Endothelial cell (in vitro differentiated cells): Measurements from ENCODE around the gene PIK3AP1. TPM values are rescaled to one million over a fixed set of nuclear protein-coding genes. Genes with fewer than 3 reads are reported as not detected.
"Not testable (repeated sequence)": the region's sequence is repeated elsewhere in the genome, so short reads cannot be mapped to it uniquely, and the experiment has no call there.

Experiments
- DNase-seq: peaks from one replicate; pipeline ENCODE4 v3.0.0; 2021; ENCODE audit warnings: low spot score
- H3K27ac Mint-ChIP-seq: one replicate; pipeline ENCODE4 v1.8.0; 2021; ENCODE audit warnings: mixed read lengths, inconsistent platforms; ENCODE audit not compliant: unreplicated experiment
- H3K27me3 Mint-ChIP-seq: one replicate; pipeline ENCODE4 v1.8.0; 2021; ENCODE audit warnings: mild to moderate bottlenecking, moderate library complexity, mixed read lengths, inconsistent platforms; ENCODE audit not compliant: unreplicated experiment
- H3K36me3 Mint-ChIP-seq: one replicate; pipeline ENCODE4 v1.8.0; 2021; ENCODE audit warnings: mild to moderate bottlenecking, low read depth, mixed read lengths, inconsistent platforms; ENCODE audit not compliant: unreplicated experiment
- H3K4me1 Mint-ChIP-seq: one replicate; pipeline ENCODE4 v1.8.0; 2021; ENCODE audit warnings: mild to moderate bottlenecking, mixed read lengths, inconsistent platforms; ENCODE audit not compliant: unreplicated experiment
- H3K4me3 Mint-ChIP-seq: one replicate; pipeline ENCODE4 v1.8.0; 2021; ENCODE audit warnings: mild to moderate bottlenecking, mixed read lengths, inconsistent platforms; ENCODE audit not compliant: unreplicated experiment
- H3K9me3 Mint-ChIP-seq: one replicate; pipeline ENCODE4 v1.8.0; 2021; ENCODE audit warnings: mixed read lengths, inconsistent platforms; ENCODE audit not compliant: unreplicated experiment
- CTCF ChIP-seq: fragments of 200-600 bp; sonication (generic); IDR thresholded peaks from one replicate; pipeline ENCODE4 v1.5.0; 2021; ENCODE audit warnings: antibody characterized with exemption; ENCODE audit not compliant: unreplicated experiment
- total RNA-seq: library from RNA; stranded (reverse); fragmentation: NEBNext Ultra II Directional; extraction: Animal tissue kit (Norgen Biotek cat#: 25700); gene quantifications from one replicate; pipeline ENCODE4 v1.2.1, GENCODE V29; 2021; ENCODE audit not compliant: unreplicated experiment

The PIK3AP1 gene
- total RNA-seq, 1 donor from 2014 or later = 9.0 TPM

DNA sequence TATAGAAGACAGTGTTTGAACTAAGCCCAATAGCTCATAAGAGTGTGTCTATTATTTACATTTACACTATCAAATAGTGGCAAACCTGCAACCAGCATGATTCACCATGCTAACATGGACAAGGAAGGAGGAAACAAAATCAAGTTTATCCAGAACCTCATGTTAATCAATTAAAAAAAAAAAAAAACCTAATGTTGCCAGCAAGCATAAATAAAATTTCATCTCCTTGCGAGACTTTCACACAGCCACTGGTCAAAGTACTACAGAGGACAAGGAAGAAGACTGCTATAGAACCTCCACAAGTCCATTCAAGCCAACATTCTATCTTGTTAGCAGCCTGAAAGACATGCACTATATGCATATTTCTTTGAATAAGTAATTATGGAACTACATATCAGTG is 143.2 kb downstream of the PIK3AP1 start:
- Mint-ChIP-seq H3K4me1 (peaks cover 13% of the 10 kb centered on the region), H3K27ac (no peak overlapping the region), H3K27me3 (no peaks in the 10 kb centered on the region), H3K4me3 (no peak overlapping the region), H3K36me3 (peaks cover 8% of the 10 kb centered on the region), H3K9me3 (no peaks in the 10 kb centered on the region)
- no peak for DNase-seq
- no peak for TF ChIP-seq CTCF

DNA sequence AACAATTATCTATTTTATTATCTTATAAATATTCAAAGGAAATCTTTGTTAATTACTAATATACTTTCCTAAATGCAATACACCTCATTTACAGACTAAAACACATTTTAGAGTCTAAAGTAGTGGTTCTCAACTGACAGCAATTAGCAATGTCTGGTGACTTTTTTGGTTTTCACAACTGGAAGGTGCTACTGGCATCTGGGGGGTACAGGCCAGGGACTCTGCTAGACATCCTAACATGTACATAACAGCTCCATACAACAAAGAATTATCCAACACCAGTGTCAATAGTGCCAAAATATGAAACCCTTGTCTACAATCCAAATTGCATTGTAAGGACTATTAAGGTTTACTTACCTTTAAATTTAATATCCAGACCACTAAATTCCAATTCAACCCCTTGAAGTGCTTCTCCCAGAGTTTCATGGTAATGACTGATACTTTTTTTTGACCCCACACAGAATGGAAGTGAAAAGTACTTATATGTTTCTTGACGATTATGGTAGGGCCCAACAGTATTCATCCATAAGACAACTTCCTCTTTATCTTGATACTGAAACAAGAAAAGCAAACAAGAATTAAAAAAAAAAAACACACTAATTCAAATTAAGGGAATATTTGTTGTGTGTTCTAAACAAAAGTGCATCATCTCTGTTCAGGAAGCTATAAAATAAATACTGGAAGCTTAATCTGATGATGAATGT is 143.9 kb downstream of the PIK3AP1 start:
- no peaks in the 10 kb centered on the region for H3K9me3 Mint-ChIP-seq
- H3K27me3 Mint-ChIP-seq = no peaks in the 10 kb centered on the region
- H3K4me1 Mint-ChIP-seq = peaks cover 20% of the 10 kb centered on the region
- no peak overlapping the region for H3K27ac Mint-ChIP-seq
- no peak for TF ChIP-seq CTCF
- no peak overlapping the region for H3K4me3 Mint-ChIP-seq
- no peak for DNase-seq
- H3K36me3 Mint-ChIP-seq = peaks cover 8% of the 10 kb centered on the region

DNA sequence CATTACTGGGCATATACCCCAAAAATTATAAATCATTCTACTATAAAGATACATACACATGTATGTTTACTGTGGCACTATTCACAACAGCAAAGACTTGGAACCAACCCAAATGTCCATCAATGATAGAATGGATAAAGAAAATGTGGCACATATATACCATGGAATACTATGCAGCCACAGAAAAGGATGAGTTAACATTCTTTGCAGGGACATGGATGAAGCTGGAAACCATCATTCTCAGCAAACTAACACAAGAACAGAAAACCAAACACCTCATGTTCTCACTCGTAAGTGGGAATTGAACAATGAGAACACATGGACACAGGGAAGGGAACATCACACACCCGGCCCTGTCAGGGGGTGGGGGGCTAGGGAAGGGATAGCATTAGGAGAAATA is 145.8 kb downstream of the PIK3AP1 start:
- H3K9me3 Mint-ChIP-seq = not testable (repeated sequence)

DNA sequence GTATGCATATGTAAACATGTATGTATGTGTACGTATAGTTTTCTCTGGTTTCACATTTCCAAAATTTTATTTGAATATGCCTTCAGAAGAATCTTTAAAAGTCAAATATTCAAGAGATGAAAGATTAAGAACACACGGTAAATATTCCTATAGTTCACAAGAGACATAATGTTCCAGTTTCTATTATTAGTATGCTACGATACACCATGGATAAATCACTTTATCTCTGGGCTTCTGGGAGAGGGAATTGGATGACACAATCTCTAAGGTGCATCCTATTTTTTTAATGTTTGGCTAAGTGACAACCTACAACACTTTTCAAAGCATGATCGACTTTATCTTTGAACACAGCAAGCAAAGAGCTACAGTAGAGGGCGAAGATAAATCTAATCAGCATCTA is 147.3 kb downstream of the PIK3AP1 start:
- Mint-ChIP-seq H3K4me1 (peaks cover 14% of the 10 kb centered on the region), H3K27ac (no peak overlapping the region), H3K27me3 (peaks cover 2% of the 10 kb centered on the region), H3K36me3 (peaks cover 11% of the 10 kb centered on the region), H3K9me3 (no peaks in the 10 kb centered on the region), H3K4me3 (no peak overlapping the region)
- no peak for DNase-seq
- TF ChIP-seq CTCF = no peak

More for the DNA sequence above, 145.8 kb downstream of the PIK3AP1 start:
- not testable (repeated sequence) for H3K27ac Mint-ChIP-seq, H3K36me3 Mint-ChIP-seq, DNase-seq, H3K4me3 Mint-ChIP-seq, H3K27me3 Mint-ChIP-seq
- H3K4me1 Mint-ChIP-seq = peaks cover 14% of the 10 kb centered on the region

DNA sequence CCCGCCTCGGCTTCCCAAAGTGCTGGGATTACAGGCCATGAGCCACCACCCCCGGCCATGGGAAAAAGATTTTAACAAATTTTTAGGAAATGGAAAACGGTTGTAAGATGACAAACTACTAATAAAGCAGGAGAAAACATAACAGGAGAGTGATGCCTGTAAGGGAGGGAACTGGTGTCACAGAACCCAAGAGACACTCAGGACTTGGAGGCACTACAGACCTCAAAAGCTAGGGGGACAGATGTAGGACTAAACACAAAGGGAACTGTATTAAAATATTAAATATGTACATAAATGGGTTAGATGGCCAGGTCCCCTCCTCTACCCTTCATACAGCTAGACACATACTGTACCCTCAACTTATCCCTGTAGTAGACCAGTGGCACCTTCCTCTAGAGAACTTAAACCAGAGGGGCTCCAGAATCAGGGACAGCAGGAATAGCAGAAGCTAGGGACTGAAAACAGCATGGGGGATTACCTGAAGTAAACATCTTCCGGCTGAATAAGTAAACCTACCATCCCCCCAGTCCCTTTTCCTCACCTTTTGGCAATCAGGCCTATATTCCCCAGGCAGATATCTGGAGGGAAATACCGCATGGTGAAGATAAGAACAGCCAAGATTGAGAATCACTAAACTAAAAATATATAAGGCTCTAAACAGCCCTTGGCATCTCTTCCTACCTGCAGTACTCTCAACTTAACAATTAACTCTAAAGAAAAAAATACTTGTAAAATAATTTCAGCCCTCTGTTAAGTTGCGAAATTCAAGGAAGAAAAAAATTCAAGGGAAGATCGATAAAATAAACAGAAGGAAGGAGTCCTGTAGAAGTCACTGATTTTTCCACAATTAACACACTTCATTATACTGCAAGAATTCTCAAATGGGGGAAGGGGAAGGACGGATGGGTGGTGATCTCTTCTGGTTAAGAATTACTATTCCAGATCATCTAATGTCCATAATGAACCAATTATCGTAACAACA is 149.0 kb downstream of the PIK3AP1 start:
- peaks cover 11% of the 10 kb centered on the region for H3K36me3 Mint-ChIP-seq
- H3K27me3 Mint-ChIP-seq = peaks cover 2% of the 10 kb centered on the region
- no peak overlapping the region for H3K4me3 Mint-ChIP-seq
- DNase-seq = no peak
- H3K4me1 Mint-ChIP-seq = peaks cover 11% of the 10 kb centered on the region
- H3K9me3 Mint-ChIP-seq = no peaks in the 10 kb centered on the region
- TF ChIP-seq CTCF = no peak
- no peak overlapping the region for H3K27ac Mint-ChIP-seq
